ENCODE results near the gene ANK2.
A peak's percentile ranks its signal among the peaks of the same experiment; 100 is the strongest.

The ANK2 gene

GRCh38 chr4:113293043-113293560, 243.6 kb downstream of the ANK2 start:
- DNase-seq: peak; percentile 82

GRCh38 chr4:113293674-113294073, 244.2 kb downstream of the ANK2 start:
- peak; percentile 60 for DNase-seq

GRCh38 chr4:113294908-113295307, 245.5 kb downstream of the ANK2 start:
- no peak for DNase-seq

- DNase-seq: peak; percentile 50
Measured at GRCh38 chr4:113300471-113300928, 251.0 kb downstream of the ANK2 start.

GRCh38 chr4:113302051-113302450, 252.6 kb downstream of the ANK2 start:
- DNase-seq: no peak

- DNase-seq: peak; percentile 27
Measured at GRCh38 chr4:113303315-113303714, 253.9 kb downstream of the ANK2 start.

GRCh38 chr4:113311047-113311446, 261.6 kb downstream of the ANK2 start:
- DNase-seq: no peak

GRCh38 chr4:113312529-113312928, 263.1 kb downstream of the ANK2 start:
- no peak for DNase-seq

GRCh38 chr4:113314426-113314825, 265.0 kb downstream of the ANK2 start:
- no peak for DNase-seq

- peak; percentile 63 for DNase-seq
Measured at GRCh38 chr4:113316879-113317278, 267.4 kb downstream of the ANK2 start.

- DNase-seq: no peak
Measured at GRCh38 chr4:113317523-113317922, 268.1 kb downstream of the ANK2 start.

- no peak for DNase-seq
Measured at GRCh38 chr4:113322736-113323135, 273.3 kb downstream of the ANK2 start.

- no peak for DNase-seq
Measured at GRCh38 chr4:113325876-113326615, 276.6 kb downstream of the ANK2 start.

- no peak for DNase-seq
Measured at GRCh38 chr4:113327494-113327893, 278.0 kb downstream of the ANK2 start.

GRCh38 chr4:113328514-113328913, 279.1 kb downstream of the ANK2 start:
- DNase-seq: no peak

GRCh38 chr4:113330200-113330599, 280.7 kb downstream of the ANK2 start:
- DNase-seq: no peak

- DNase-seq: no peak
Measured at GRCh38 chr4:113331811-113332210, 282.4 kb downstream of the ANK2 start.

GRCh38 chr4:113332701-113333100, 283.2 kb downstream of the ANK2 start:
- DNase-seq: no peak

GRCh38 chr4:113335746-113336145, 286.3 kb downstream of the ANK2 start:
- DNase-seq: no peak

- no peak for DNase-seq
Measured at GRCh38 chr4:113336556-113336955, 287.1 kb downstream of the ANK2 start.

GRCh38 chr4:113339430-113339813, 290.0 kb downstream of the ANK2 start:
- no peak for DNase-seq

- no peak for DNase-seq
Measured at GRCh38 chr4:113344100-113344499, 294.6 kb downstream of the ANK2 start.

GRCh38 chr4:113347245-113347644, 297.8 kb downstream of the ANK2 start:
- DNase-seq: no peak

- no peak for DNase-seq
Measured at GRCh38 chr4:113349430-113349829, 300.0 kb downstream of the ANK2 start.

- DNase-seq: no peak
Measured at GRCh38 chr4:113350576-113350975, 301.1 kb downstream of the ANK2 start.

Measured in femur (tissue), 1 donor.